GM18517 (cell line): ENCODE results near the gene POF1B.

Source experiments
- ATAC-seq: cut with Tn5 transposase; IDR thresholded peaks from one replicate; pipeline ENCODE4 v1.9.1; 2021; ENCODE audit warnings: mild to moderate bottlenecking, moderate library complexity; ENCODE audit not compliant: unreplicated experiment

The POF1B gene

DNA sequence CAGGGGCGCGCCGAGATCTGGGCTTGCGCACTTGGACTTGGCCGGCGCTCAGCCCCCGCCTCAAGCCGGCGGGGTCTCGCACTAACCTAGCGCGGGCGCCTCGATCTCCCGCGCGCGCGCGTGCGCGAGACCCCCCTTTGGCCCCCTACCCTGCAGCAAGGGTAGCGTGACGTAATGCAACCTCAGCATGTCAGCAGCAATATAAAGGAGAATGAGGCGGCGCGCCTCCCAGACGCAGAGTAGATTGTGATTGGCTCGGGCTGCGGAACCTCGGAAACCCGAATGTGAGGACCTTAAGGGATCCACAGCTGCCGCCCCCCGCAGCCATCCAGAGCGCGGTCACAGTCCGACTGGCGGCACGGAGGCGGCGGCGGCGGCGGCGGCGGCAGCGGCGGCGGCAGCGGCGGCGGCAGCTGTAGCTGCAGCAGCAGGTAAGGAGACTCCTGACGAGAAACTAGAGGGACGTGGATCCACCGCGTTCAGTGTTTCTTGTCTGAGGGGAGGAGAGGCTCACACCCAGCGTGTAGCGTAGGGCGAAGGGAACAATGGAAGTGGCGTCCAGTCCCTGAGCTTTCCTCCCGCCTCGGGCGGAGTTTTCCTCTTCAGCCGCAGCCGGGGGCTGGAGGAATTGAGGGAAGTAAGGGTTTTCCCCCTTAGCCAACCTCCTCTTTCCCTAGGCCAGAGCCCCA is 135.6 kb downstream of the POF1B start, which contains the start of the genes SATL1 and ZNF711:
Gene SATL1, minus strand, starts transcription at position 19 of the 689 bp plus-strand sequence. CDS start 134,811 bp downstream, outside the sequence.
Gene ZNF711, plus strand, starts transcription at position 231 of the 689 bp plus-strand sequence. CDS start 3,582 bp downstream, outside the sequence.
- peak; percentile 43 for ATAC-seq

DNA sequence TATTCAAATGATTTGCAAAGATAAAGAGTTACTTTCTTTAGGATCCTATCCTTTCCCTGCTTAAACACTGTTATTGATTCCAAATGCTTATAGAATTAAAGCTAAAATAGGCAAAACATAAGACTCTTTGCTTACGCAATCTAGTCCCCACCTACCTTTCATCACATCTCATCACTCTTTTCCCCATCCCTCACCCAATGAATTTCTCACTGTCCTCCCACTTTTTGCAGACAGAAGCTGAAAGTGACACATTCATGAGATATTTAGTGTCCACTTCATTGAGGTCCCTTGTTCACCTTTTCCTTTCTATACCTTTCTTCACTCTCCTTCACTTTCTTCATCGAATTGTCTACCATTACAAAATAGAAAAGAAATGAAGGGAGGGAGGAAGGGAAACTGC is 136.3 kb downstream of the POF1B start:
- no peak for ATAC-seq
